ENCODE data around the gene PNPO.
"Not testable (repeated sequence)": the region's sequence is repeated elsewhere in the genome, so short reads cannot be mapped to it uniquely, and the experiment has no call there.

The PNPO gene

GRCh38 chr17:47980541-47980940 lies 39.2 kb downstream of the PNPO start:
- no peak for DNase-seq

- DNase-seq, result no peak
These were observed 40.1 kb downstream of the PNPO start for GRCh38 chr17:47981462-47981861.

DNA sequence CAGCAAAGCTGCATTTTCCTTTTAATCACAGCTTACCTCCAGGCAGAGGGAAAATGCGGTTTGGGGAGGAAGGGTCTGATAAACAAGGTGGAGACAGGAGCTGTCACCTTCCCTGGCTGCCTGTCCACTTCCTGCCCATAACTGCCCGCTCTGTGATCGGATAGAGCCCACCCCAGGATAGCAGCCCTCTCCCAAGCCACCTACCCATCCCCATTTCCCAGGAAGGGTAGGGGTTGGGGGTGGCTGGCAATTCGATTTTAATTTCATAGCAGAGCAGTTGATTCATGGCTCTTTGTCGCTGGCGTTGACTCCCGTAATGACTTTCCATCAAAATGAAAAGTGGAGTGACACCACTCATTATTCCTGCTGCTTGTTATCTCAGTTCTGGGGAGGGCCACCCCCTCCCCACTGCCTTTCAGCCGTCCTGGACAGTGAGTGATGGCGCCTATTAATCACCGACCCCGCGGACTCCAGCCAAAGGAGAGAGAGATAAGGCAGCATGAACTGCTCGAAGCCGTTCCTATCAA lies 40.8 kb downstream of the PNPO start:
- DNase-seq, result no peak

DNA sequence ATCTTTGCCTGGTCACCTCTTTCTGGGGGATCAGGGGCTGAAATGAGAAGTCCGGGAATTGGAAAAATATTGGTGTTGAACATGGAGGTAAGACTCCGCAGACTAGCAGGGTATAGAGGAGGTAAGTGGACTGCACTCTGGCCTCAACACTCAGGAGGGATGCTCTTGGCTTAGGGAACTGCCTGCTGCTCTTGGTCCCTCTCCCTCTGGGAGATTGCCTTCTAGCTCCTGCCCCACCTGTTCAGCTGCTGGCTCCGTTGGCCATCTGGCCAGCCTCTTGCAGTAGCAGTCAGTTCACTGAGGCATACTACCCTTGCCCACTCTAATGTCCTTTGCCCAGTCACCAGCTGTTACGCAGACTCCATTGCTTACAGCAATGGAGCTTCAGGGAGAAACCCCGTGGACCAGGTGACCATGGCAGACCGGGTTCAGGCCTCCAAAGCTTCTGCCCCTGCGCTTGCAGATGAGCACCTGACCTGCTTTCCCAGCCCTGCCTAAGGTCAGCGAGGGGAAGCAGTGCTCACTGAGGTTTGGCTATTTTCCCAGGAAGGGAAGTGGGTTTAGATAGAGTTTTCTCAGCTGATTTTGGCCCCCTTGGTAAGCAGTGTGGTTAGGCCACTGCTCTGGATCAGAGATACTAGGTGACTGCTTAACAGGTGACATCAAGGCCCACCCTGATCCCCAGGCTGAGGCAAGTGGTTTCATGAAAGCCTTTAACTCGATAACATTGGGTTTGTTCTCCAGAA lies 41.4 kb downstream of the PNPO start:
- no peak for DNase-seq

DNA sequence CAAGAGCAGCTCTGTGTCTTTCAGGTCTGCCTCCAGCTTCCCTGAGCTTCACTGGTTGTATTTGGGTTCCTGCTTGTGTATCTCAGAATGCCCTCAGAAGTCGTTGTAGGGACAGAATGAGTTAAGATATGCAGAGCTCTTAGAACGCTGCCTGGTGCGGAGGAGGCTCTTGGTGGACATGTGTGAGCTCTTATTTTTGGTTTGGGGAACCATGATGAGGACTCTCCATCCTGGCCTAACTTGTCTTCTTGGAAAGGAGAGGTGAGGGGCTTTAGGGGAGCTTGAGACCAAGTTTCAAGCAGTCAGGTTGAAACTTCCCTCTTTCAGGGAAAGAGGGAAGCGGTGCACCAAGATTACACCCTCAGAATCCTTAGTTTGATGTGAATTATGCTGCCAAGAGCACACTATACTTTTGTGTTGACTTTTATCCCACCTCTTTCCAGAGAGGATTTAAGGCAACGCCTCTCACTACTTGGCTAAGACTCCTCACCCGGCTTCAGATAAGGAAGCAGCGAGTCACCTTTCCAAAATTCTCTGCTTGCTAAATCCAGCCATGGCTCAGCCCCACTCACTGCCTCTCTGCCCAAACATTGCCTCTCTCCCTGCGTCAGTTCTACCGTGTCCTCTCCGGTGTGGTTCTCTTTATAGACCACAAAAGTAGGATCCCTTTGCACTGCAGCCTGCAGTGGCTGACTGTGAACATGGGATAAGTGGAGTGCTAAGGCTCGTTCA lies 42.3 kb downstream of the PNPO start:
- DNase-seq, result no peak

- DNase-seq, result no peak
These were observed 45.1 kb downstream of the PNPO start for GRCh38 chr17:47986520-47986919.

DNA sequence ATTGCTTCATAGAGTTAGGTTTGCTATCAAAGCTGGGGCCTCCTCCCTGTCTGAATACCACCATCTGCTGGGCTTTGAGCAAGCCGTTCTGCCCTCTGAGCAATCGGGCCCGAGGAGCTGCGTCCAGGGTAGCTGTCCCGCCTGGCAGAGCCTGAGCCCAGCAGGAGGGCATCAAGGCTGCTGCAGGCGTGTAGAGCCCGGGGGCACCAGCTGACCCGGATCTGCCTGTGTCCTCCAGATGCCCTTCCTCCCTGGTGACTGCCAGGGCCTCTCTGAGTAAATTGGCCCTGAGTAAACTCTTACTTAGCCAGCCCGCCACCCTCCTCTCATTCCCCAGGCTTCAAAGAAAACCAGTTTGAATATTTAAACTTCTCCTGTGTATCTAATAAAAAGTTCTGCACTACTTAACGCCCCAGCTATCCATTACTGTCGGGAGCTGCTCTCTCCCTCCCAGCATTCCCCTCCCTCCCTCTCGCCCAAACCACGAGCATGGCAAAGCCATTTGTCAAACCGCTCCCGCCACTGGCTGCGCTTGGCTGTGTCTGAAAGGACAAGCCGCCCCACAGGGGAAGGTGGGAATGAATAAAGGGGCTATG lies 46.0 kb downstream of the PNPO start:
- no peak for DNase-seq

GRCh38 chr17:47988445-47988844 lies 47.1 kb downstream of the PNPO start:
- not testable (repeated sequence) for DNase-seq

DNA sequence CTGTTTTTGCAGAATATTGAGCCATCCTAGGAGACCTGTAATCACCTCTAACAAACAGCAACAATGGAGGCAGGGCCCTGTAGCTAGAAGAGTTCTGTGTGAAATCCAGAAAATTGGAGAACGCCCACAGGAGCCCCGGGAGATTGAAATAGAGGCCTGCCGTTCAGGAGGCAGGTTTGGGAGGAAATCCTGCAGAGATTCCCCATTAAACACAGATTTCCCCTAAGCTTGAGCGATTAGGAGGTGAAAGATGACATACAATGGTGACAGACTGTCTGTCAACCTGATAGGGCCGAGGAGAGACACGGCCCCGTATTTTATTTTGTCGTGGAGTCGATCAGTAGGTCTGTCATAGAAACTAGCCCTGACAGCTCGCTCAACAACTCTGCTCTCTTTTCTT lies 47.8 kb downstream of the PNPO start:
- DNase-seq, result no peak

DNA sequence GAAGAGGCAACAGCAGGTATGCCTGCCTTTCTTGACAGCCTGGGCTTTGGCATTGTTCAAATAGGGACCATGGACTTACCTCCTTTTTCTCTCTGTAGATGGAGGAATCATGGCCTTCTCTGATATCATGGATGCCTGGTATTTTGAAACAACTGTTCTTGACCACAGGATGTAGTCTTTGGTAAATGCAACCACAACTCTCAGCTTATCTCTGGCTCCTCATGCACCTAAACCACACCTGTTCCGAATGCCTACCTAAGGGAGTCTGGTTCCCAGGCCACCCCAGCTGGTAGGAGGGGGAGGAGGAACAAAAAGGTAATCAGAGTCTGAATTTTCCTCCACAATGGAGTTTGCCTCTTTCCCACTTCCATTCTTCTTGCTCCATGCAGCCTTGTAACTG lies 48.3 kb downstream of the PNPO start:
- no peak for DNase-seq

DNA sequence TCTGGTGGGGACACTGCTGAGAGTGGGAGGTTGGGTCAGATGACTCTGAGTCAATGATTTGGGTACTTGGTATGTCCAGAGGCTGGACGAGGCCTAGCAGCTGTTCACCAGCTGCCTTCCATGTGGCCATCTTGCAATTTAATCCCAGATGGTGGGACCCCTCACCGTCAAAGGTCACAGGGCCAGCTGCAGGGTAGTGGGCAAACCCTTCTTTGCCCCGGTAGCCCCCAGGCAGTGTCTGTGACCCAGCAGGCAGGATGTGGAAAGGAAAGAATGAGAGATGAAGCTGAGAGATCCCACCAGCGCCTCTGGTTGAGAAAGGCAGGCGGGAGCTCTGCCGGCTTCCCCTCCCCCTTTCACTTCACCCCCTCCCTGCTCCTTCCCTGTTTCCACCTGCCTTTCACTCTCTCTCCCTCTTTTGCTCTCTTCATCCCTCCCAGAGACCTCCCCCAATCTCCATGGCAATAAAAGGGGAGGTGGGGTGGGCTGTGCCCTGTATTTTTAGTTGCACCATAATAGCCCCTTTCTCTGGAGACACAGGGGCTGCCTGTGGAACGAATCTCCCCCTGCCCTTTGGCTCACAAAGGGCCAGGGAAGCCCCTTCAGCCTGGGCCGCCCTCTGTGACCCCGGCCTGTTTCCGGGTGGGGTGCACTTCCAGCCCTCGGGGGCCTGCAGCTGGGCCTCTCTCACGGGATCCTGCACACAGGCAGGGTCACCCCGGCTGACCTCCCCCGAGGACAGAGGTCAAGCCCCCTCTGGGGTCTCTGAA lies 49.8 kb downstream of the PNPO start:
- no peak for DNase-seq

GRCh38 chr17:47992216-47992615 lies 50.8 kb downstream of the PNPO start:
- DNase-seq, result no peak

- DNase-seq, result no peak
These were observed 51.7 kb downstream of the PNPO start for GRCh38 chr17:47993031-47993564.

GRCh38 chr17:47993964-47994363 lies 52.6 kb downstream of the PNPO start:
- DNase-seq, result no peak

DNA sequence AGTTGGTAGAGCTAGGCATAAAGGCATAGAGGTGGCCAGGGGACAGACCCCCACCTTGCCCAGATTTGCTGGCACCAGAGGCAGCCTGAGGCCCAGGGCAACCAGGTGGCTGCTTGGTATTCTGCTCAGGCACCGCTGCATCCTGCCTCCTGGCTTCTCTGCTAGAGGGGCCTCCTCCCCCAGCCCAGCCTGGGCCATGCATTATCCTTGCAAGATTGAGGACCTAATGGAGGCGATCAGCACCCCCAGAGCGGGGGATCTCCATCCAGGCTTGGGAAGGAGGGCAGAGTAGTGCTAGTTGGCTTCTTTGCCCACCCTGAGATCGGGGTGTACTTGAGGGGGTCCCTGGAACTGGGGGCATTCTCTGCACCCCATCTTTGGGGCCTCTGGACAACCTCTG lies 53.4 kb downstream of the PNPO start:
- no peak for DNase-seq

GRCh38 chr17:47995241-47995935 lies 54.0 kb downstream of the PNPO start:
- DNase-seq, result no peak

DNA sequence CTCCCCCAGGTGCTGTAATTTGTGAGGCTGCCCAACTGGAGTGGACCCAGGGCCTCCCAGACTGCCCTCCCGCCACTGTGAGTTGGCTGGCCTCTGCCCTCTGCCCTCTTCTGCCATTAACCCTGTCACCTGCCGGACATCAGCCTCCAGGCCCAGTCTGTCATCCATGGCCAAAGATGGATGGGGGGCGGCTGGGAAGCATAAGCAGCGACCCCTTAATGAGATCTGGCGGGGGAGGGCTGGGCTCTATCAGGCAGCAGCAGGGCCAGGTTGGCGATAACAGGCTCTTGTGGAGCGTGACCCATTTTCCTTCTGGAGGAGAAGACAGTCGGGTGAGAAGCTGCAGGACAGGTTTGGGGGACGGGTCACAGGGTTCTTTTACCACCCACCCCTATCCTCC lies 54.8 kb downstream of the PNPO start:
- no peak for DNase-seq

DNA sequence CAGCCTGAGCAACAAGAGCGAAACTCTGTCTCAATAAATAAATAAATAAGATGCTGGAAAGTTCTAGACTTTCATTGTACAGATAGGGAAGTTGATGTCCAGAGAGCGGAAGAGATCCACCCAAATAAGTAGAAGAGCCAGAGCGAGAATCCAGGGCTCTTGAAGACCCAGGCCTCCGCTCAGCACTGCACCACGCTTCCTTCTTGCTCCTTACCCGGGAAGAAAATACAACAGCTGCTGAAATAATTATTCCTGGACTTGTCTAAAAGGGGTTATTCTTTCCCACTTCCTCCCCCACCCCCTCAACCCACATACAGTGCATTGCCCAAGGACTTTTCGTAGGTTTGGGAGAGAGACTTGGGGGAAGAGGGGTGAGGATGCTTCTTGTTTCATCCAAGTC lies 56.2 kb downstream of the PNPO start:
- no peak for DNase-seq

DNA sequence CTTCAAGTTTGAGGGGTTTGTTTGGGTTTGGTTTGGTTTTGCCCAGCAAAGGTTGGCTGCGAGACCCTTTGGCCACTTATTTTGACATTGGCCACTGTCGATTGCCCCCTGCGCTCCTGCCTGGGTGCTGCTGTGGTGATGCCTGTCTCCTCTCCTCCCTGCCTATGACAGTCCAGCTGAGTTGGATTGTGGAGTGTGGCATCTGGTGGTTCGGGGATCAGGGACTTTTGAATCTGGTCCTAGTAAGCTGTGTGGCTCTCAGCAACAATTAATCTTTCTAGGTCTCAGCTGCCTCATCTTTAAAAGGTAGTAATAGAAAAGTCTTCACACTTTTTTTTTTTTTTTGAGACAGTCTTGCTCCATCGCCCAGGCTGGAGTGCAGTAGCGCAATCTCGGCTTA lies 56.7 kb downstream of the PNPO start:
- DNase-seq, result no peak
